Fibroblast of skin of abdomen (primary cell): Measurements from ENCODE around the gene HLA-DMB. TPM values are rescaled to one million over a fixed set of nuclear protein-coding genes. Genes with fewer than 3 reads are reported as not detected.
A peak's percentile ranks its signal among the peaks of the same experiment; 100 is the strongest.

ENCODE experiments used
- DNase-seq: peaks from one replicate; pipeline ENCODE4 v3.0.0-alpha.2; 2013
- polyA plus RNA-seq, 2 experiments: library from polyadenylated mRNA; unstranded; fragments of 120-200 nt; gene quantifications; one replicate each; pipeline ENCODE4 v1.2.1, GENCODE V29; 2013; ENCODE audit not compliant: insufficient read length in 2 of 2

Gene HLA-DMB
- polyA plus RNA-seq (2013, experiment 1 of 2; ENCODE audit: insufficient read length) = not detected
- polyA plus RNA-seq (2013, experiment 2 of 2; ENCODE audit: insufficient read length) = not detected

DNA sequence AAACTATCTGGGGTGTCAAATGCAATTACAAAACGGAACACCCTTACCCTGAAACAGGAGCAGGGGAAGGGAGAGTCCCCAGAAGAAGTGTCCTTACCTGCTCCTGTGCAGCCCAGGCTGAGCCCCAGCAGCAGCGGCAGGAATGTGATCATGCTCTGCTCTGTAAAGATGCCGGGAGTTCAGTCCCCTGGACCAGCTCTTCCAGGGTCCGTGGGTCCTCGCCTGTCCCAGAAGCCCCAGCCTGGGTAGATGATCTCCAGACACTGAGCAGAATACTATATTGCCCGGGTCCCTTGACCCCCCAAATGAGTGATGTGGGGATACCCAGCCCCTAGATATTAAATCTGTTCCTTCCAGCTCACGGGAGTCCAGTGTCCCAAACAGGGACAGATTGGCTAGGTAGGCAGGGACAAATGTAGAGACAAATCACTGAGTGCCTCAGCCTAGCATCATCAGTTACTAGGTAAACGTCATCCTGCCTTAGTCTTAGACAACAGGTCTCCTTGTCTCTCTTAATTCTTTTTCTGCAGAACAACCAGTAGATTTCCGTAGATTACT is at the start of gene HLA-DMB:
HLA-DMB (minus strand) TSS at position 373 of the 558 bp plus-strand sequence; CDS start at position 152, 221 bp downstream.
- DNase-seq = peak; percentile 33

DNA sequence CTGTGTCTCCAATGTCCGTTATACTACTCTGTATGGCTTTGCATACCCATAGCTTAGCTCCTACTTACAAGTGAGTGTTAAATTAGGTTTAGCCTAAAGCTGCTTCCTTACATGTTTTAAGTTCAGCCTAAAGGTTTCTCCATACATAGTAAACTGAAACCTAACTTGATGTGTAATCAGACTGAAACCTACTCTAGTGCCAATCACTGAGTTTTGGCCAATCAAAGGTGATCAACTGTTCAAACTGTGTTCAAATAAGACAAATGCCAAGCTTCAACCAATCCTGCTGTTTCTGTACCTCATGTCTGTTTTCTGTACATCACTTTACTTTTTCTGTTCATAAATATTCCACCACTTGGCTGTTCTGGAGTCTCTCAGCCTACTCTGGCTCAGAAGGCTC is 48.5 kb upstream of the HLA-DMB start:
- DNase-seq = no peak

- peak; percentile 78 for DNase-seq
Observed at GRCh38 chr6:32984622-32985389, 44.0 kb upstream of the HLA-DMB start.

DNA sequence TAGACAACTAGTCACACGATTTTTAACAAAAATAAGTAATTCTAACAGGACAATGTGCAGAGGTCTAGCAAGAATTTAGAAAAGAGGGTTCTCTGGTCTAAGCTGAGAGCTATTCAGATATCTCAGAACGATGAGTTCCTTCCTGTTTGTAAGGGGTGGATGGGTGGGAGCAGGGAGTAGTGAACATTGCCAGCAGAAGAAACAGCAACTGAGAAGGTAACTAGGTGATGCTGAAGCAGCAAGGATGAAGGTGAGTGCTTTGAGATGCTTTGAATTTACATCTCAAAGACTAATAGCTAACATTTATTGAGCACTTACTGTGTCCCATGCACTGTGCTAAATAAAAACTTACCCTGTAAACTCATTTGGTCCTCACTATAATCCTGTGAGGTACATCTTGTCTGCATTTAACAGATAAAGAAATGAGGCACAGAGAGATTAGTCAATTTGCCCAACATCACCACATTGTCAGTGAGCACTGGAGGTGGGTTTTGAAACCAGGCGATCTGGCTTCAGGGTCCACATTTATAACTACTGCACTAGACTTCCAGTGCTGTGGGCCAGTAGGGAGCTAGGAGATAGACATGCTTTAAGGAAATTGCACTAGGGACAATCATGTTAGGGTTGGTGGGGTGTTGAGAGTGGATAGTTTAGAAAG is 43.3 kb upstream of the HLA-DMB start:
- DNase-seq = no peak

GRCh38 chr6:32983493-32983848 is 42.6 kb upstream of the HLA-DMB start:
- DNase-seq = no peak

DNA sequence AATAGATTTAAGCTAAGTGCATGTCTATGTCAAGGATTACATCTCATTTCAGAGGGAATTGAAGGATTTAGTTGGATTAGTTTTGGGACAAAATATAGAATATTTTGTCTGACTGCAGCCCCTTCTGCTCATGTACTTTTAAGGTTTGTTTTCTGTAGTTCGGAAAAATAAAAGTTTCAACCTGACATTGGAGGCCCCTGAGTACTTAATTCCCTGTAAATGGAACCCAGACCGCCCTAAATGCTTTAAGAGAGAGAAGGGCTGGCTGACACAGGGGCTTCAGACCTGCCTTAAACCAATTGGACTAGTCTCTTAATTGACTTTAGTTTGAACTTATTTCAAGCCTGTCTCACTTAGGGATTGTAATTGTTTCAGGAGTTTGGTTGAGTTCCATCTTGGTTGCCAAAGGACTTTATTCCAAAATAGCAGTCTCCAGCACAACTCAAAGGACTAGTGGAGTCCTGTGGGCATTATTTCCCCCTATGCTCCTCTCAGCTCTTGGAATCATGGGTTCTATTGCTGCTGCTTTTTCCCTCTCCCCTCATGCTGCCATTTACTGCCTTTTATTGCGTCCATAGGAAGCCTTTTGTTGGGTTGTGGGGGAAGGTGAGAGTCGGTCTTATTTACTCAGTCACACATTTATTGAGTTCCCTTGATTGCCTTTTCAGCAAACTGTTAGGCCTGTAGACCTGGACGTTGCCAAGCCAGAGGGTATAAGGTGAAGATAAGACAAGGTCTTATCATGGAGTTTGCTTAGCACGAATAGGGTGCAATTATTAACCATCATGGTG is 42.1 kb upstream of the HLA-DMB start:
- DNase-seq = no peak

DNA sequence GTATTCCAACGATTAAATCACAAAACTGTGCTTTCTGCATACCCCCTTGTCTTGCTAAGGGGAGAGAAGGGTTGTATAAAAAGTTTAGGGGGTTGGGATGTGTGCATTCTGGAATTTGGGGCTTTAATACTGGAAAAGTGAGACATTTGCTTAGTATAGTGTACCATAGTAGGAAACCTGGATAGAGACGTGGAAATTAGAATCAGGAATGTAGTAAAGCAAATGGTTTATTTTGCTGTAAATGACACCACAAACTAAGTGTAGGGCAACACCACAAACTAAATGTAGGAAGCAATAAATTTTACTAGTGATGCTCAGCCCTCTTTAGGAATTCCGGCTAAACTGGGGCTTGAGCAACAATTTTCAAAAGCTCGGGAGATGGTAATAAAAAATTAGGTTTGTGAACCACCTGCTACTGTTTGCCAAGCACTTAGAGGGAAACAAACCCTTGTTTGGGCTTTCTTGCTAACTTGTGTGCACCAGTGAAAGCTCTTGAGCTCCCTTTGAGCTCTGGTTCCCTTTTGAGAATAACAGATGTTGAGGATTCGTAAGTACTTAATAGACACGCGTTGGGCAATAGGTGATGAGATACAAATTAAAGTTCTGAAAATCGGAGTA is 41.4 kb upstream of the HLA-DMB start:
- peak; percentile 18 for DNase-seq

- no peak for DNase-seq
Observed at GRCh38 chr6:32980488-32981038, 39.7 kb upstream of the HLA-DMB start.

DNA sequence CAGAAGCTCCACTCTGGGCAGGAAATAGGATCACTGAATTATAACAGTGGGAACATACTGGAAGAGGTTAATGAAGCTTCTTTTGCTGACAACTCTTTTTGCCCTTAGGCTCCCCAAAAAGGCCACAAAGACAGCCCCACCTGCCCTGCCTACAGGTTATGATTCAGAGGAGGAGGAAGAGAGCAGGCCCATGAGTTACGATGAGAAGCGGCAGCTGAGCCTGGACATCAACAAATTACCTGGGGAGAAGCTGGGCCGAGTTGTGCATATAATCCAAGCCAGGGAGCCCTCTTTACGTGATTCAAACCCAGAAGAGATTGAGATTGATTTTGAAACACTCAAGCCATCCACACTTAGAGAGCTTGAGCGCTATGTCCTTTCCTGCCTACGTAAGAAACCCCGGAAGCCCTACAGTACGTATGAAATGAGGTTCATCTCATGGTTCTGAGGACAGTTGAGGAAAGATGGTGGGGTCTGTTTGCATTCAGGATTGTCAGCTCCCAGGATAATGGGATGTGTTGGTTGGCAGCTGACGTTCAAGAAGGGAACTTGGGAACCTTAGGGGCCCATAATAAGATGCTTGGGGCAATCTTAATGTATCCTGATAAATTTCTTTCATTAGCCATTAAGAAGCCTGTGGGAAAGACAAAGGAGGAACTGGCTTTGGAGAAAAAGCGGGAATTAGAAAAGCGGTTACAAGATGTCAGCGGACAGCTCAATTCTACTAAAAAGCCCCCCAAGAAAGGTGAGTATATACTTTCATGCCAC is 39.1 kb upstream of the HLA-DMB start:
- no peak for DNase-seq

- DNase-seq = no peak
Observed at GRCh38 chr6:32977953-32978324, 37.1 kb upstream of the HLA-DMB start.

DNA sequence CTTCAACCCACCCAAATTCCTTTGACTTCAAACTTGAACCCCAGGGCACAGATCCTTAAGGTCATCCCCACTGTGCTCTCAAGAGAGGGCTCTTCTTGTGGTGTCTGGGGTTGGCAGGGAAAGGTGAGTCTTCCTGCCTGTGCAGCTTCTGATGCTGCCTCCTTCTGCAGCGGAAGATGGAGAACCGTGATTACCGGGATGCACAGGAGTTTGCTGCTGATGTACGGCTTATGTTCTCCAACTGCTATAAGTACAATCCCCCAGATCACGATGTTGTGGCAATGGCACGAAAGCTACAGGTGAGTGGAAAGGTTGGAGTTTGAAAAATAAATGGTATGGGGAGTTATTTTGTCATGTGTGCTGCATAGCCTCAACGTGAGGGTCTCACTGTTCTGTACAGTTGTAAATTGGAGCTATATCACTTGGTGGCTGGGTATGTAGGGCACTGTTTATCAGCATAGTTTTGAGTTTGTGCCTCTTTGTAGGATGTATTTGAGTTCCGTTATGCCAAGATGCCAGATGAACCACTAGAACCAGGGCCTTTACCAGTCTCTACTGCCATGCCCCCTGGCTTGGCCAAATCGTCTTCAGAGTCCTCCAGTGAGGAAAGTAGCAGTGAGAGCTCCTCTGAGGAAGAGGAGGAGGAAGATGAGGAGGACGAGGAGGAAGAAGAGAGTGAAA is 36.6 kb upstream of the HLA-DMB start:
- no peak for DNase-seq

DNA sequence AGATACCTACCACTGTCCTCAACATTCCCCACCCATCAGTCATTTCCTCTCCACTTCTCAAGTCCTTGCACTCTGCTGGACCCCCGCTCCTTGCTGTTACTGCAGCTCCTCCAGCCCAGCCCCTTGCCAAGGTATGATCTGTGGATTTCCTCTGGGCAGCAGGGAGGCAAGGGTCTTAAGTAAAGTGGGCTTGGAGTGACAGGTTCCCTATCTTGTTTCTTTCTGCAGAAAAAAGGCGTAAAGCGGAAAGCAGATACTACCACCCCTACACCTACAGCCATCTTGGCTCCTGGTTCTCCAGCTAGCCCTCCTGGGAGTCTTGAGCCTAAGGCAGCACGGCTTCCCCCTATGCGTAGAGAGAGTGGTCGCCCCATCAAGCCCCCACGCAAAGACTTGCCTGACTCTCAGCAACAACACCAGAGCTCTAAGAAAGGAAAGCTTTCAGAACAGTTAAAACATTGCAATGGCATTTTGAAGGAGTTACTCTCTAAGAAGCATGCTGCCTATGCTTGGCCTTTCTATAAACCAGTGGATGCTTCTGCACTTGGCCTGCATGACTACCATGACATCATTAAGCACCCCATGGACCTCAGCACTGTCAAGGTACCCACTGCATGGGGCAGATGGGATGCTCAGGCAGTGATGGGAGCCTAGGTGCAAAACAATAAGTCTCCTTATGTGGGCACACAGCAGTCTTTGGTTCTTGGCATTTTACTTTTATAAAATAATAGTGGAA is 35.7 kb upstream of the HLA-DMB start:
- DNase-seq = no peak

DNA sequence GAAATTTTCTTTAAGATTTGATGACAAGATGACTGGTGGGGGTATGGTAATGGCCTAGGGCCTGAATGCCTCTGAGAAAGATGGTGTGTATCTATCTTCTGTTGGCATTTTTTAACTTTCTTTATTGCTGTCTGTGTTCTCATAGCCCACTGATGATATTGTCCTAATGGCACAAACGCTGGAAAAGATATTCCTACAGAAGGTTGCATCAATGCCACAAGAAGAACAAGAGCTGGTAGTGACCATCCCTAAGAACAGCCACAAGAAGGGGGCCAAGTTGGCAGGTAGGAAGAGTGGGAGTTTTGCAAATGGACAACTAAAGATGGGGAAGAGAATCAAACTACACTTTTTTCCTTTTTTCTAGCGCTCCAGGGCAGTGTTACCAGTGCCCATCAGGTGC is 35.1 kb upstream of the HLA-DMB start:
- DNase-seq = no peak

DNA sequence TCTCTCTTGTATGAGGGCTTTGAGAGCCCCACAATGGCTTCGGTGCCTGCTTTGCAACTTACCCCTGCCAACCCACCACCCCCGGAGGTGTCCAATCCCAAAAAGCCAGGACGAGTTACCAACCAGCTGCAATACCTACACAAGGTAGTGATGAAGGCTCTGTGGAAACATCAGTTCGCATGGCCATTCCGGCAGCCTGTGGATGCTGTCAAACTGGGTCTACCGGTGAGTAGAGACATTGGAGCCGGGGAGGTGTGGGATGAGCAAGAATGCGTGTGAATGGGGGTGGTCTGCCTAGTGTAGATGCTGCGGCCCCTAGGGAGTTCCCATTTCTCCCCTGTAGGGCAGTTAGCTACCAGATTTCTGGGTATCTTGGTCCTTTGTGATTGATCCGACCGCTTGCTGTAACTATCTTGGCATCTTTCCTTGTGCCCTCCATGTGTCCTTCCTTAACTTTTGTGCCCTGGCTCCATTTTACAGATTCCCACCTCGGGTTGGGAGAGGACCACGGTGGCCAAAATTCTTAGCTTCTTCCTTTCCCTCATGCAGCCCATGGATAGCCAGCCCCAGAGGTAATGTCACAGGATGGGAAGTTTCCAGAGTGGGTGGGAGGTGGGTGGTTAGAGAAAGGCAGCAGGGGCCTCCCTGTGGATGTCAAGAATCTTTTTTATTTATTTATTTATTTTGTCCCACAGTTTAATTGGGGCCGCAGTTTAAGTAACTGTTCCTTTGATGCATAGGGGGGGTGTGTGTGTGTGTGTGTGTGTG is 33.9 kb upstream of the HLA-DMB start:
- DNase-seq = no peak

- peak; percentile 45 for DNase-seq
Observed at GRCh38 chr6:32974016-32974333, 33.1 kb upstream of the HLA-DMB start.

GRCh38 chr6:32973144-32974015 is 32.6 kb upstream of the HLA-DMB start:
- DNase-seq = peak; percentile 50

- no peak for DNase-seq
Observed at GRCh38 chr6:32972353-32973143, 31.7 kb upstream of the HLA-DMB start.
